ENCODE results near the gene CADM3. TPM values are rescaled to one million over a fixed set of nuclear protein-coding genes. Genes with fewer than 3 reads are reported as not detected.

The CADM3 gene
- not detected in 2 replicates for total RNA-seq

GRCh38 chr1:159171254-159171687 is at the start of gene CADM3:
Gene CADM3 (plus strand): TSS chr1:159171615. CDS start chr1:159171766, 151 bp downstream.

GRCh38 chr1:159204161-159205141 is 33.0 kb downstream of the CADM3 start, which contains the start of gene ACKR1:
Gene ACKR1 (plus strand): TSS chr1:159204875. CDS start chr1:159204960, 85 bp downstream.

Small RNAs within 50 kb of the gene (small RNA-seq; reads per million reads assigned to genes)
- not detected for gene RNA5SP60

Other genes with a start within 250 kb of the CADM3 start
- gene PYHIN1, start 240.1 kb upstream of the CADM3 start, total RNA-seq: not detected in 2 replicates
- 0.79 and 1.4 TPM in 2 replicates for gene IFI16, start 161.7 kb upstream of the CADM3 start, total RNA-seq
- 0.11 TPM in 1 of 2 replicates, not detected in the other for gene AIM2, start 94.8 kb upstream of the CADM3 start, total RNA-seq
- gene ACKR1, start 33.3 kb downstream of the CADM3 start, total RNA-seq: not detected in 2 replicates
- gene FCER1A, start 130.7 kb downstream of the CADM3 start, total RNA-seq: not detected in 2 replicates

Measured in placental epithelial cell (primary cell).